ENCODE data around the gene STOX1.
"Not testable (repeated sequence)": the region's sequence is repeated elsewhere in the genome, so short reads cannot be mapped to it uniquely, and the experiment has no call there.

DNA sequence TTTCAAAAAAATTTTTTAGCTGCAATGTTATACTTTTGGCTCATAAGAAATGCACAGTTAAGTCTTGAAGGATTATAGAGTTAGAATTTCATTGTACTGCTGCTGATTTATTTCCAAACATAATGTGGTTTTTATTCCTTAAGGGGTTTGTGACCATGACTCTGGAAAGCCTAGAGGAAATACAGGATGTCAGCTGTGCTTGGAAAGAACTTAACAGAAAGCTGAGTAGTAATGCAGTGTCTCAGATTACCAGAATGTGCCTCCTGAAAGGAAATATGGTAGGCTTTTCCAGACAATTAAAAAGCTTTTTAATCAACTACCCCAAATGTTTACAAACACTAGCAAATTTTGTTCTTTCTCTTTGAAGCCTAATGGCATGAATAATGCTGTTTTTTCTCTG is 113.6 kb downstream of the STOX1 start:
- TF ChIP-seq POLR2AphosphoS5, POLR2A (IDR thresholded peaks at IDR 0.05; ENCODE audit: low read depth, low read length): not testable (repeated sequence)
